Liver (tissue), 9 donors: ENCODE results near the gene UBA7. TPM values are rescaled to one million over a fixed set of nuclear protein-coding genes. Genes with fewer than 3 reads are reported as not detected.

ENCODE experiments used
- DNase-seq: peaks from one replicate; pipeline ENCODE4 v3.0.0-alpha.2; 2017; ENCODE audit warnings: low spot score
- H3K27ac ChIP-seq, 2 donors: one replicate each; pipeline ENCODE4 v1.7.0; 2013; ENCODE audit warnings: inconsistent platforms in 2 of 2, low read length in 2 of 2, control low read depth in 1 of 2, low read depth in 1 of 2, mild to moderate bottlenecking in 1 of 2
- H3K27me3 ChIP-seq, 4 donors: one replicate each; pipeline versions ENCODE4 v1.6.1 to v1.7.0; 2013; ENCODE audit warnings: low read length in 3 of 4, inconsistent platforms in 1 of 4, mild to moderate bottlenecking in 1 of 4, moderate library complexity in 1 of 4; ENCODE audit not compliant: control insufficient read depth in 4 of 4, insufficient read depth in 4 of 4
- H3K36me3 ChIP-seq, 4 donors: one replicate each; pipeline versions ENCODE4 v1.6.1 to v1.7.0; 2013; ENCODE audit warnings: low read length in 3 of 4, mild to moderate bottlenecking in 3 of 4, low read depth in 1 of 4, moderate library complexity in 1 of 4; ENCODE audit not compliant: control insufficient read depth in 4 of 4, insufficient read depth in 3 of 4
- H3K4me1 ChIP-seq, 4 donors: one replicate each; pipeline versions ENCODE4 v1.6.1 to v1.7.0; 2013; ENCODE audit warnings: low read length in 3 of 4, mild to moderate bottlenecking in 3 of 4, moderate library complexity in 1 of 4; ENCODE audit not compliant: control insufficient read depth in 4 of 4, insufficient read depth in 4 of 4
- H3K4me3 ChIP-seq, 3 donors: one replicate each; pipeline versions ENCODE4 v1.6.1 to v1.7.0; 2013; ENCODE audit warnings: low read length in 3 of 3, control low read depth in 1 of 3, low read depth in 1 of 3, mild to moderate bottlenecking in 1 of 3
- H3K9ac ChIP-seq, 2 donors: one replicate each; pipeline ENCODE4 v1.7.0; 2013; ENCODE audit warnings: low read length in 2 of 2, mild to moderate bottlenecking in 2 of 2, moderate library complexity in 2 of 2, control low read depth in 1 of 2, low read depth in 1 of 2
- H3K9me3 ChIP-seq, 4 donors: one replicate each; pipeline versions ENCODE4 v1.6.1 to v1.7.0; 2013; ENCODE audit warnings: low read length in 3 of 4; ENCODE audit not compliant: control insufficient read depth in 4 of 4
- ATF3 ChIP-seq: IDR thresholded peaks from 2 replicates; pipeline ENCODE4 v1.6.1; 2016; ENCODE audit warnings: antibody characterized with exemption
- CTCF ChIP-seq: fragments of 150-350 bp; IDR thresholded peaks from 2 replicates; pipeline ENCODE4 v1.5.1; 2017; ENCODE audit warnings: improper control_type of control experiment, low read depth, low read length; ENCODE audit not compliant: missing input control
- EGR1 ChIP-seq, 2 donors: IDR thresholded peaks; 2 replicates each; pipeline ENCODE4 v1.6.1; 2016 to 2018; ENCODE audit warnings: antibody characterized with exemption in 2 of 2, low read depth in 2 of 2
- FOXA1 ChIP-seq: IDR thresholded peaks from 2 replicates; pipeline ENCODE4 v1.6.1; 2016; ENCODE audit warnings: antibody characterized with exemption
- FOXA2 ChIP-seq: IDR thresholded peaks from 2 replicates; pipeline ENCODE4 v1.6.1; 2016; ENCODE audit warnings: antibody characterized with exemption
- GABPA ChIP-seq, 2 donors: IDR thresholded peaks in 1 of 2; conservative IDR thresholded peaks in 1 of 2; 2 replicates each; pipeline ENCODE4 v1.6.1; 2016; ENCODE audit warnings: antibody characterized with exemption in 2 of 2, mild to moderate bottlenecking in 1 of 2, moderate library complexity in 1 of 2
- HNF4A ChIP-seq, 2 donors: conservative IDR thresholded peaks; 2 replicates each; pipeline ENCODE4 v1.6.1; 2016; ENCODE audit warnings: antibody characterized with exemption in 2 of 2, mild to moderate bottlenecking in 2 of 2
- HNF4G ChIP-seq: IDR thresholded peaks from 2 replicates; pipeline ENCODE4 v1.6.1; 2016; ENCODE audit warnings: antibody characterized with exemption
- JUND ChIP-seq, 2 donors: IDR thresholded peaks; 2 replicates each; pipeline ENCODE4 v1.6.1; 2016; ENCODE audit warnings: antibody characterized with exemption in 2 of 2
- MAX ChIP-seq: IDR thresholded peaks from 2 replicates; pipeline ENCODE4 v1.6.1; 2016; ENCODE audit warnings: antibody characterized with exemption
- NR2F2 ChIP-seq: IDR thresholded peaks from 2 replicates; pipeline ENCODE4 v1.6.1; 2016; ENCODE audit warnings: antibody characterized with exemption
- RAD21 ChIP-seq, 2 donors: IDR thresholded peaks; 2 replicates each; pipeline ENCODE4 v1.6.1; 2016; ENCODE audit warnings: antibody characterized with exemption in 2 of 2, mild to moderate bottlenecking in 2 of 2
- REST ChIP-seq: IDR thresholded peaks from 2 replicates; pipeline ENCODE4 v1.6.1; 2016; ENCODE audit warnings: antibody characterized with exemption, mild to moderate bottlenecking
- RXRA ChIP-seq, 2 donors: IDR thresholded peaks; 2 replicates each; pipeline ENCODE4 v1.6.1; 2017 to 2018; ENCODE audit warnings: antibody characterized with exemption in 2 of 2, mild to moderate bottlenecking in 1 of 2
- SP1 ChIP-seq: IDR thresholded peaks from 2 replicates; pipeline ENCODE4 v1.6.1; 2018; ENCODE audit warnings: antibody characterized with exemption, mild to moderate bottlenecking
- YY1 ChIP-seq: IDR thresholded peaks from 2 replicates; pipeline ENCODE4 v1.6.1; 2016; ENCODE audit warnings: antibody characterized with exemption, mild to moderate bottlenecking
- ZBTB33 ChIP-seq: IDR thresholded peaks from 2 replicates; pipeline ENCODE4 v1.6.1; 2016; ENCODE audit warnings: antibody characterized with exemption
- WGBS: extraction: QIAGEN DNeasy Blood & Tissue Kit; methylation state at CpG from one replicate; pipeline ENCODE4 v1.1.7; 2013; 5-methylcytosine and 5-hydroxymethylcytosine counted together
- polyA plus RNA-seq, 2 donors: library from polyadenylated mRNA; stranded (reverse) in 1 of 2; unstranded in 1 of 2; fragments of 200-250 nt in 1 of 2; fragments of >200 nt in 1 of 2; fragmentation: Nextera tagmentation in 1 of 2; extraction: Ambion mirVana in 1 of 2; gene quantifications; one replicate each; pipeline versions ENCODE4 v1.2.1 to v1.2.3, GENCODE V29; 2013 to 2015
- total RNA-seq, 2 donors: library from RNA; depleted of rRNA; stranded (reverse); fragments of >200 nt; gene quantifications; one replicate each; pipeline ENCODE4 v1.2.3, GENCODE V29; 2014
- donor health status: healthy.
- donor health status: healthy.
- donor health status: healthy.
- donor health status: healthy.
- donor health status: healthy.

The UBA7 gene
- total RNA-seq (10 to 100 TPM; 15.8 to 29.5 TPM), polyA plus RNA-seq (10 to 100 TPM; 14.6 TPM)

- H3K4me3 ChIP-seq: peak within 1 kb of the TSS; percentile 45 to 79 (median 51)
- TF ChIP-seq RXRA (IDR thresholded peaks at IDR 0.05) (peak; percentile 60), CTCF (no peak), HNF4A (conservative IDR thresholded peaks at IDR 0.05) (peak; percentile 28 to 39), REST (peak; percentile 52), SP1 (peak; percentile 72), GABPA (IDR thresholded peaks at IDR 0.05 in 1 of 2, conservative IDR thresholded peaks at IDR 0.05 in 1 of 2) (peak in 1 of 2 donors; percentile 41), FOXA1 (no peak), YY1 (no peak), FOXA2 (peak; percentile 8), NR2F2 (peak; percentile 45), JUND (IDR thresholded peaks at IDR 0.05) (no peak), MAX (no peak), RAD21 (IDR thresholded peaks at IDR 0.05) (peak in 1 of 2 donors; percentile 34), HNF4G (no peak)
- peak; percentile 50 for DNase-seq
- H3K9me3 ChIP-seq: no peaks in the 10 kb centered on the region
- 12% methylated on average over 9 of the region's 9 CpGs for WGBS
- peak within 1 kb of the TSS; percentile 63 to 79 for H3K9ac ChIP-seq
- H3K36me3 ChIP-seq: peaks cover 2 to 16% (median 10%) of the 10 kb centered on the region in 4 donors
- H3K27ac ChIP-seq: peak within 1 kb of the TSS; percentile 64 to 65
- H3K4me1 ChIP-seq: peaks cover 0 to 34% (median 16%) of the 10 kb centered on the region in 4 donors
- no peaks in the 10 kb centered on the region for H3K27me3 ChIP-seq
Measured at GRCh38 chr3:49813497-49814174, at the start of gene UBA7. UBA7 (minus strand) TSS chr3:49813953; CDS start chr3:49813787, 166 bp downstream.

GRCh38 chr3:49859576-49860305, 46.0 kb upstream of the UBA7 start:
- TF ChIP-seq HNF4A (conservative IDR thresholded peaks at IDR 0.05): no peak
- no peak for TF ChIP-seq ZBTB33
- TF ChIP-seq REST: no peak
- no peak for TF ChIP-seq RXRA (IDR thresholded peaks at IDR 0.05)
- TF ChIP-seq SP1: no peak
- no peak for TF ChIP-seq MAX
- no peak for TF ChIP-seq JUND (IDR thresholded peaks at IDR 0.05)
- TF ChIP-seq FOXA1: no peak
- no peak for TF ChIP-seq EGR1 (IDR thresholded peaks at IDR 0.05; ENCODE audit: low read depth in 2 of 2)
- TF ChIP-seq ATF3: no peak
- DNase-seq: no peak
- no peaks in the 10 kb centered on the region for H3K9me3 ChIP-seq
- peaks cover 5 to 16% (median 10%) of the 10 kb centered on the region in 4 donors for H3K4me1 ChIP-seq
- peaks cover 0 to 2% (median 0%) of the 10 kb centered on the region in 4 donors for H3K27me3 ChIP-seq
- WGBS: 84% methylated on average over 12 of the region's 12 CpGs
- H3K9ac ChIP-seq: no peak overlapping the region
- H3K4me3 ChIP-seq: no peak overlapping the region
- no peaks in the 10 kb centered on the region for H3K36me3 ChIP-seq
- no peak overlapping the region for H3K27ac ChIP-seq
